Colonic mucosa (tissue), 4 donors: Measurements from ENCODE around the gene UBE2E1. TPM values are rescaled to one million over a fixed set of nuclear protein-coding genes. Genes with fewer than 3 reads are reported as not detected.

Experiments
- DNase-seq: peaks from one replicate; pipeline ENCODE4 v3.0.0-alpha.2; 2020
- H3K27ac ChIP-seq: fragments of 200-600 bp; one replicate; pipeline ENCODE4 v1.8.0; 2021
- H3K27me3 ChIP-seq: fragments of 200-600 bp; one replicate; pipeline ENCODE4 v1.8.0; 2021
- H3K36me3 ChIP-seq: fragments of 200-600 bp; one replicate; pipeline ENCODE4 v1.8.0; 2021
- H3K4me1 ChIP-seq: fragments of 200-600 bp; one replicate; pipeline ENCODE4 v1.8.0; 2021; ENCODE audit warnings: mild to moderate bottlenecking
- H3K4me3 ChIP-seq: fragments of 200-600 bp; one replicate; pipeline ENCODE4 v1.8.0; 2021
- H3K9ac ChIP-seq, 2 donors: one replicate each; pipeline ENCODE4 v1.7.0; 2013; ENCODE audit warnings: control low read depth in 2 of 2, low read depth in 2 of 2, low read length in 2 of 2
- H3K9me3 ChIP-seq: fragments of 200-600 bp; one replicate; pipeline ENCODE4 v1.8.0; 2021
- CTCF ChIP-seq: fragments of 200-600 bp; IDR thresholded peaks from one replicate; pipeline ENCODE4 v1.8.0; 2022; ENCODE audit warnings: antibody characterized with exemption, mild to moderate bottlenecking
- intact Hi-C: fragments of 100-400 bp; cut with DNase I; formaldehyde crosslinking; loops from one replicate; pipeline ENCODE4 v1.14.1; 2022
- total RNA-seq, 2 donors: library from RNA; stranded (reverse); fragmentation: NEBNext Ultra II Directional in 1 of 2; extraction: Animal tissue kit (Norgen Biotek cat#: 25700) in 1 of 2; gene quantifications; one replicate each; pipeline ENCODE4 v1.2.1, GENCODE V29; 2021
- donor health status: healthy.
- donor health status: DM: no; HTN: no; CAD: no.
- donor health status: DM: no; HTN: no; CAD: no.

Gene UBE2E1
- total RNA-seq, 2 donors from 2014 or later, result 68.6 to 81.7 TPM

- Histone ChIP-seq H3K9ac (no peak overlapping the region), H3K27ac (no peak overlapping the region), H3K4me3 (no peak overlapping the region), H3K9me3 (no peaks in the 10 kb centered on the region), H3K27me3 (no peaks in the 10 kb centered on the region), H3K36me3 (no peaks in the 10 kb centered on the region), H3K4me1 (no peaks in the 10 kb centered on the region)
- no peak for TF ChIP-seq CTCF
- DNase-seq, result no peak
- intact Hi-C loops, result no loop called here
Observed at GRCh38 chr3:23856286-23856685, 50.5 kb downstream of the UBE2E1 start.

GRCh38 chr3:23859012-23859743, 53.4 kb downstream of the UBE2E1 start:
- H3K27ac ChIP-seq, result no peak overlapping the region
- no peak overlapping the region for H3K4me3 ChIP-seq
- no peak for DNase-seq
- no peaks in the 10 kb centered on the region for H3K36me3 ChIP-seq
- no peaks in the 10 kb centered on the region for H3K4me1 ChIP-seq
- no peak overlapping the region for H3K9ac ChIP-seq
- no peak for TF ChIP-seq CTCF
- intact Hi-C loops, result no loop called here
- H3K9me3 ChIP-seq, result no peaks in the 10 kb centered on the region
- H3K27me3 ChIP-seq, result no peaks in the 10 kb centered on the region

- intact Hi-C loops, result no loop called here
- no peaks in the 10 kb centered on the region for H3K4me1 ChIP-seq
- TF ChIP-seq CTCF, result no peak
Observed at GRCh38 chr3:23859839-23860382, 54.2 kb downstream of the UBE2E1 start.

DNA sequence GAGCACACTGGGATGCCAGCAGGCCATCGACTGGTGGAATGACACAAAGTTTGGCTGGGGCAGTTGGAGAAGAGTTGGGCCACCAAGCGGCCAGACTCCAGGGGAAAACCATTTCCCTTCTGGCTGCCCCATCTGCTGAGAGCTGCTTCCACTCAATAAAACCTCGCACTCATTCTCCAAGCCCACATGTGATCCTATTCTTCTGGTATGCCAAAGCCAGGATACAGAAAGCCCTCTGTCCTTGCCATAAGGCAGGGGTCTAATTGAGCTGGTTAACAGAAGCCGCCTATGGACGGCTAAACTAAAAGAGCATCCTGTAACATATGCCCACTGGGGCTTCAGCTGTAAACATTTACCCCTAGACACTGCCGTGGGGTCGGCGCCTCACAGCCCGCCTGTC, 55.9 kb downstream of the UBE2E1 start:
- Histone ChIP-seq H3K9me3 (no peaks in the 10 kb centered on the region), H3K9ac (no peak overlapping the region), H3K27ac (no peak overlapping the region), H3K27me3 (no peaks in the 10 kb centered on the region), H3K4me3 (no peak overlapping the region), H3K36me3 (no peaks in the 10 kb centered on the region), H3K4me1 (peaks cover 7% of the 10 kb centered on the region)
- TF ChIP-seq CTCF, result no peak
- intact Hi-C loops, result no loop called here
- no peak for DNase-seq

More at GRCh38 chr3:23859839-23860382, 54.2 kb downstream of the UBE2E1 start:
- no peak for DNase-seq
- Histone ChIP-seq H3K9ac (no peak overlapping the region), H3K27me3 (no peaks in the 10 kb centered on the region), H3K27ac (no peak overlapping the region), H3K9me3 (no peaks in the 10 kb centered on the region), H3K36me3 (no peaks in the 10 kb centered on the region), H3K4me3 (no peak overlapping the region)

DNA sequence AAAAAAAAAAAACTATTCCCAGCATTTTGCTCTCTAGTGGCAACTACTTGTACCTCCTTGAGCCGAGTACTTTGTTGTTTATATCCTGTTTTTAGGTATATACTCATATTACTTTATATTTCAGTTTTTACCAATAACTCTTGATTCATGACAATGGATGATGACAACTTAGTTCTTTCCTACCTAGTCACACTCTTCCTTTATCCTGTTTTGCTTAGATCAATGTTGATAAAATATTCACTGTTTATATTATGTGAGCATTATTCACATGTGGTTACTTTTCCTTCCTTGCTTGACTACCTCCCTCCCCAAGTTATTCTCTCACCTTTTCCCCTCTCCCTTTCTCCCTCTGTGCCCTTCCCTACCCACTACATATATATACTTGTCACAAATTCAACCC, 57.3 kb downstream of the UBE2E1 start:
- H3K4me3 ChIP-seq, result no peak overlapping the region
- no peaks in the 10 kb centered on the region for H3K36me3 ChIP-seq
- H3K4me1 ChIP-seq, result peaks cover 7% of the 10 kb centered on the region
- no peak for DNase-seq
- H3K27ac ChIP-seq, result no peak overlapping the region
- H3K9ac ChIP-seq, result no peak overlapping the region
- no peaks in the 10 kb centered on the region for H3K9me3 ChIP-seq
- no peaks in the 10 kb centered on the region for H3K27me3 ChIP-seq
- intact Hi-C loops, result no loop called here
- no peak for TF ChIP-seq CTCF
